Esophagus squamous epithelium (tissue), 4 donors: Measurements from ENCODE around the gene MACC1.

Experiments used
- CTCF ChIP-seq, 6 experiments: fragments of 450-650 bp in 4 of 6; fragments of 200-600 bp in 2 of 6; sonication (generic) in 2 of 6; IDR thresholded peaks; one replicate each; pipeline ENCODE4 v1.5.1; 2016 to 2019; ENCODE audit warnings: antibody characterized with exemption in 6 of 6, mild to moderate bottlenecking in 4 of 6, moderate library complexity in 4 of 6
- POLR2A ChIP-seq, 4 donors: fragments of 450-650 bp; IDR thresholded peaks; one replicate each; pipeline ENCODE4 v1.6.1; 2017; ENCODE audit warnings: antibody characterized with exemption in 4 of 4, mild to moderate bottlenecking in 4 of 4, moderate library complexity in 3 of 4

- TF ChIP-seq CTCF (IDR thresholded peaks at IDR 0.05): no peak
- TF ChIP-seq POLR2A (IDR thresholded peaks at IDR 0.05): no peak
These were observed 95.1 kb downstream of the MACC1 start for GRCh38 chr7:20122073-20122472.
